Neural progenitor cell (in vitro differentiated cells): ENCODE results near the gene TENM3.

ENCODE experiments used
- EZH2 ChIP-seq: fragments of 200-600 bp; sonication (generic); IDR thresholded peaks from 2 replicates; pipeline ENCODE4 v1.6.1; 2017; ENCODE audit warnings: antibody characterized with exemption, mild to moderate bottlenecking, moderate library complexity
- TF ChIP-seq, protein P1 (sequence below): fragments of 200-600 bp; sonication (generic); IDR thresholded peaks from 2 replicates; pipeline ENCODE4 v1.5.1; 2017; ENCODE audit warnings: antibody characterized with exemption, mild to moderate bottlenecking

DNA sequence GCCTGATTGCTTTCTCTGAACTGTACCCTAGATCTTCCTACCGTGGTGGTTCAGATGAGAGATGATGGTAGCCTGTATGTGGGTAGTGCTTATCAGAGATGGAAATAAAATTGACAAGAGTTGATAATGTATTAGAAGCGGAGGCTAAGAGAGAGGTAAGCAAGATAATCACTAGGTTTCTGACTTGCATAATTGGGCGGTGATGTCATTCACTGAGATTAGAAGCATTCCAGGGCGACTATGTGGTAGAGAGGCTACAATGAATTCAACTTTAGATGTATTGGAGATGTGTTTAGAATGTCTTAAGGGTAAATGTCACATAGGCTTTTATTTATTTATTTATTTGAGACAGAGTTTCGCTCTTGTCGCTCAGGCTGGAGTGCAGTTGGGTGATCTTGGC lies 415 bp upstream of the TENM3 start:
- TF ChIP-seq EZH2 = no peak
- TF ChIP-seq, protein P1, sequence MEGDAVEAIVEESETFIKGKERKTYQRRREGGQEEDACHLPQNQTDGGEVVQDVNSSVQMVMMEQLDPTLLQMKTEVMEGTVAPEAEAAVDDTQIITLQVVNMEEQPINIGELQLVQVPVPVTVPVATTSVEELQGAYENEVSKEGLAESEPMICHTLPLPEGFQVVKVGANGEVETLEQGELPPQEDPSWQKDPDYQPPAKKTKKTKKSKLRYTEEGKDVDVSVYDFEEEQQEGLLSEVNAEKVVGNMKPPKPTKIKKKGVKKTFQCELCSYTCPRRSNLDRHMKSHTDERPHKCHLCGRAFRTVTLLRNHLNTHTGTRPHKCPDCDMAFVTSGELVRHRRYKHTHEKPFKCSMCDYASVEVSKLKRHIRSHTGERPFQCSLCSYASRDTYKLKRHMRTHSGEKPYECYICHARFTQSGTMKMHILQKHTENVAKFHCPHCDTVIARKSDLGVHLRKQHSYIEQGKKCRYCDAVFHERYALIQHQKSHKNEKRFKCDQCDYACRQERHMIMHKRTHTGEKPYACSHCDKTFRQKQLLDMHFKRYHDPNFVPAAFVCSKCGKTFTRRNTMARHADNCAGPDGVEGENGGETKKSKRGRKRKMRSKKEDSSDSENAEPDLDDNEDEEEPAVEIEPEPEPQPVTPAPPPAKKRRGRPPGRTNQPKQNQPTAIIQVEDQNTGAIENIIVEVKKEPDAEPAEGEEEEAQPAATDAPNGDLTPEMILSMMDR = no peak
